HUDEP-2 (cell line): Measurements from ENCODE around the gene ASCL5.
"Not testable (repeated sequence)": the region's sequence is repeated elsewhere in the genome, so short reads cannot be mapped to it uniquely, and the experiment has no call there.

Experiments
- DNase-seq, 76 experiments: peaks; one replicate each; lab custom pipeline; 2025; ENCODE audit not compliant: unreplicated experiment in 76 of 76; lab: John Stamatoyannopoulos, UW

Gene ASCL5, protein sequence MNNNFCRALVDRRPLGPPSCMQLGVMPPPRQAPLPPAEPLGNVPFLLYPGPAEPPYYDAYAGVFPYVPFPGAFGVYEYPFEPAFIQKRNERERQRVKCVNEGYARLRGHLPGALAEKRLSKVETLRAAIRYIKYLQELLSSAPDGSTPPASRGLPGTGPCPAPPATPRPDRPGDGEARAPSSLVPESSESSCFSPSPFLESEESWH

GRCh38 chr1:201126832-201127754, at the start of gene ASCL5:
Gene ASCL5 (minus strand): TSS chr1:201127184. CDS start chr1:201115372, 11,812 bp downstream.
- DNase-seq = no peak

DNA sequence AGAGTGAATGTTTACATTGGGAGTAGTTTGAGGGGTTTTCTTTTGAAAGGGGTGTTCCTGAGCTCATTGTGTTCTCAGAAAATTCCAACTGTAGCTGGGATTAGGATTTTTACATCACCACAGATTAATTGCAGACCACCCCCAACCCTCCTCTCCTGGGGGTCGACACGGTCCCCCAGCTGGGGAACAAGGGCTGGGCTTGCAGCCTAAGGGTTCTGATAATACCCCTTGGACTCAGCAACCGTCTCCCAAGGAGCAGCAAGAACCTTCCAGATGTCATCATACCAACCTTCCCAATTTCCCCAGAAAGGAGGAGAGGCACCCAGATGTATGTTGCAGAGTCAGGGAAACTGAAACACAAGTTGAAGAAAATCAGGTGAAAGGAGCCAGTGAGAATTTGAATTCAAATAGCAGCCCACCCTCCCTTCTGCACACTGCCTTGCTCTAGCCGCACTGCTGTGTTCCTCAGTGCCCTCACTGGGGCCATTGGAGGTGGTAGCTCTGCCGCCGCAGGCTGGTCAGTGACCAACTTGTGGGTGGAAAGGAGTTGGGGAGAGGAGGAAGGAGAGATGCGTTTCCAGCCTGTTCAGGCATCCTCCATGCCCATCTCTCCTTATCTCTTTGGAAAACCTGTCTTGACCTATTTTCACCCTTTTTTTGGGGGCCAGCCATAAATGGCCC, 49.0 kb upstream of the ASCL5 start:
- no peak for DNase-seq

- no peak for DNase-seq
Measured at GRCh38 chr1:201173736-201174135, 46.8 kb upstream of the ASCL5 start.

- no peak for DNase-seq
Measured at GRCh38 chr1:201172999-201173610, 46.1 kb upstream of the ASCL5 start.

DNA sequence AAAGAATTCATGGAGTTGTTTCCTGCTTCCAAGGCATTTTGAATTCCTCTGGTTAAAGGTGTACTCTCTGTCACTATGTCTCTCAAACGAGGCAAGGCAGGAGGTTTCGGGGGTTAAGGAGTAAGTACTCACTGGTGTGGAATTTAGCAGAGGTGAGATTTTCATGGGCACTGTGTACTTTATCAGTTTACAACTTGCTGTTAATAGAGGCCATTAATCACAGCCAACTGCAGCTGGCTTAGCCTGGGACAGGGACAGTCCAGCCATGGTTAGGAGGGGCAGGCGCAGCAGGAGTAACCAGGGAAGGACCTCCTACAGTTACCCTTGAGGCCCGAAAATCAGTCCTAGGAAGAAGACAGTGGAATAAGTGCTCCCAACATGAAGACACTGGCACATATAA, 45.3 kb upstream of the ASCL5 start:
- DNase-seq = no peak

- peak in 2 of 76 experiments; percentile 12 to 15 for DNase-seq
Measured at GRCh38 chr1:201171063-201172036, 44.4 kb upstream of the ASCL5 start.

DNA sequence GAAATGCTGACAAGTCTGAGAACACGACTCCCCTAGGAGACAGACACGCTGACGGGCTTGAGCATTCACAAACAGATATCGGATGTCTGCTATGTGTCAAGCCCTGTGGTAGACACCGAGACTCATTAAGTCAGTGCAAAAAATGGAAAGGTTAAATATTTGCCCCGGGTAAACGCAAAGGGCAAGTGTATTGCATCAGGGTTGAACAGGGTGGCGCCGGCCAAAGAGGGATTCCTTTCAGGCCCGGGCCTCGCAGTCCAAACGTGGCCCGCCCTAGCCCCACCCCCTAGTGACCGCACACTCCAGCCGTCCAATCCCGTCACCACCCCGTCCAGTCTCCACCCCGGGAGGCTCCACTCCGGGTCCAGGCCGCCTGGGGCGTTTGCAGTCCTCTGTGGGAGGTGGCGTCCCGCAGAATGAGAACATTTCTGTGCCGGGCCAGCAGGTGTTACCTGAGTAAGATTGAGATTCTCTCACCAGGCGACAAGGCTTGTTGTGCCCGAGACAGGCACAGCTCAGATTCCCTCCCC, 43.6 kb upstream of the ASCL5 start:
- peak in 74 of 76 experiments; percentile 17 to 91 (median 78) for DNase-seq

GRCh38 chr1:201169971-201170532, 43.1 kb upstream of the ASCL5 start:
- no peak for DNase-seq

- no peak for DNase-seq
Measured at GRCh38 chr1:201169203-201169602, 42.2 kb upstream of the ASCL5 start.

GRCh38 chr1:201167041-201167991, 40.3 kb upstream of the ASCL5 start:
- DNase-seq = no peak

- no peak for DNase-seq
Measured at GRCh38 chr1:201164645-201165044, 37.7 kb upstream of the ASCL5 start.

DNA sequence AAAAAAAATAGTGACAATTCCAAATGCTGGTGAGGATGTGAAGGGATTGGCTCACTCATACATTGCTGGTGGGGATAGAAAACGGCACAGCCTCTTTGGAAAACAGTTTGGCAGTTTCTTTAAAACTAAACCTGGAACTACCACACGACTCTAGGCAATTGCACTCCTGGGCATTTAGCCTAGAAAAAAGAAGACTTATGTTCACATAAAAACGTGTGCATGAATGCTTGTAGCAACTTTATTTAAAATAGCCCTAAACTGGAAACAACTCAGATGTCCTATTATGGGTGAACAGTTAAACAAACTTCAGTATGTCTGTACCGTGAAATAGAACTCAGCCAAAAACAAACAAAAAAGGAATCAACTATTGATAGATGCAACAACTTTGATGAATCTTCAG, 36.7 kb upstream of the ASCL5 start:
- no peak for DNase-seq

GRCh38 chr1:201163036-201163435, 36.1 kb upstream of the ASCL5 start:
- DNase-seq = not testable (repeated sequence)

DNA sequence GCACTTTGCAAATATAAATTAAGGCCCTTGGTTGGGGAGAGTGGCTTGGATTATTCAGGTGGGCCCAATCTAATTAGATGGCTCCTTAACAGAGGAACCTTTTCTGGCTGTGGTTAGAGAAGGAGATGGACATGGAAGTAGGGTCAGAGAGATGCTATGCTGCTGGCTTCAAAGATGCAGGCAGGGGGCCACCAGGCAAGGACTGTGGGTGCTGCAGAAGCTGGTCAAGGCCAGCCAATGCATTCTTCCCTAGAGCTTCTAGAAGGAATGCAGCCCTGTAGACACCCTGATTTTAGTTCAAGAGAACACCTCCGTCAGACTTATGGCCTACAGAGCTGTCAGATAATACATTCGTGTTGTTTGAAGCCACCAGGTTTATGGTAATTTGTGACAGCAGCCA, 31.0 kb upstream of the ASCL5 start:
- no peak for DNase-seq

- no peak for DNase-seq
Measured at GRCh38 chr1:201156819-201157218, 29.8 kb upstream of the ASCL5 start.

DNA sequence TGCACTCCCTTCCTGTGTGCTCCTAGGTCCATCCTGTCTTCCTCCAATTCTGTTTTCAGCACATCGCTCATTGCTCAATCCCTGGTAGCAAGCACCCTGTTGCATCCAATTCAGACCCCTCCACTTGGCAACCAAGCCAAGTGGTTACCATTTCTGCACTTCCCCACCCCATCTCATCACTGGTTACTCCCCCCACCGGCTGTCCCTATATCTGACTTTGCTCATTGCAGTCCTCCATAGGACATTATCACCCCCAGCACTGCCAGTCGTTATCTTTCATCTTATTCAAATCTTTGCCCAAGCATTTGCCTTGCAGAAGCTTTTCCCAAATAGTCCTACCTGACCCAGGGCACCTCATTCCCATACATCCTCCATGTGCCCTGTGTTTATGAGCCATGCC, 29.4 kb upstream of the ASCL5 start:
- DNase-seq = no peak

GRCh38 chr1:201155354-201155753, 28.4 kb upstream of the ASCL5 start:
- no peak for DNase-seq
